Mesothelial cell of epicardium (in vitro differentiated cells): ENCODE data around the gene WWOX. TPM values are rescaled to one million over a fixed set of nuclear protein-coding genes. Genes with fewer than 3 reads are reported as not detected.
A peak's percentile ranks its signal among the peaks of the same experiment; 100 is the strongest.

Source experiments
- DNase-seq, 2 experiments: peaks; one replicate each; pipeline ENCODE4 v3.0.0; 2021; ENCODE audit warnings: low spot score in 2 of 2; ENCODE audit not compliant: unreplicated experiment in 2 of 2
- H3K27ac Mint-ChIP-seq: 2 replicates; pipeline ENCODE4 v1.8.0; 2021; ENCODE audit warnings: mixed read lengths
- H3K27me3 Mint-ChIP-seq: 2 replicates; pipeline ENCODE4 v1.8.0; 2021; ENCODE audit warnings: low read depth, mixed read lengths
- H3K36me3 Mint-ChIP-seq: 2 replicates; pipeline ENCODE4 v1.8.0; 2021; ENCODE audit warnings: mixed read lengths
- H3K4me1 Mint-ChIP-seq: 2 replicates; pipeline ENCODE4 v1.8.0; 2021; ENCODE audit warnings: mixed read lengths
- H3K4me3 Mint-ChIP-seq: 2 replicates; pipeline ENCODE4 v1.8.0; 2021; ENCODE audit warnings: mild to moderate bottlenecking, moderate library complexity, mixed read lengths
- H3K9me3 Mint-ChIP-seq: 2 replicates; pipeline ENCODE4 v1.8.0; 2021; ENCODE audit warnings: mixed read lengths
- CTCF ChIP-seq: fragments of 200-600 bp; sonication (generic); IDR thresholded peaks from one replicate; pipeline ENCODE4 v1.5.0; 2021; ENCODE audit warnings: antibody characterized with exemption; ENCODE audit not compliant: unreplicated experiment
- total RNA-seq: library from RNA; stranded (reverse); gene quantifications from 3 replicates; pipeline ENCODE4 v1.2.1, GENCODE V29; 2021

Gene WWOX
- total RNA-seq, 1 donor from 2014 or later, result 29.7 TPM

DNA sequence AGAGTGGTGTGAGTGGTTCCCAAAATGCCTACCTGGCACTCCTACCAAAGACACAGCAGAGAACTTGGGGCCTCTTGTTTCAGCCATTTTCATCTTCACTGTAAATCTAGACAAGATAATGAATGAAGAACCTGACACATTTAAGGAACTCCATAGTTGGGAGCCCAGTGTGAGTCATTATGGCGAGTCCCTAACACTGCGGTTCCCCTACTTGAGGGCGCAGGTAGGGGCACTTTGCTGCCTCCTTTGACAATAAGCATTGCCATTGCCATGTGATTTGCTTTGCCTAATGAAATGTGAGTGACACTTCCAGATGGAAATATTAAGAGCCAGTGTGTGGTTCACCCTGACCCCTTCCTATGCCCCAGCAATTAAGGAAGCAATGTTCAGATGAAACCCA is 983.5 kb downstream of the WWOX start:
- no peak overlapping the region for H3K4me3 Mint-ChIP-seq
- TF ChIP-seq CTCF, result no peak
- H3K27ac Mint-ChIP-seq, result no peak overlapping the region
- H3K9me3 Mint-ChIP-seq, result no peaks in the 10 kb centered on the region
- no peaks in the 10 kb centered on the region for H3K36me3 Mint-ChIP-seq
- H3K4me1 Mint-ChIP-seq, result no peaks in the 10 kb centered on the region
- DNase-seq, result no peak
- H3K27me3 Mint-ChIP-seq, result no peaks in the 10 kb centered on the region

- Mint-ChIP-seq H3K9me3 (no peaks in the 10 kb centered on the region), H3K4me3 (no peak overlapping the region), H3K27ac (no peak overlapping the region), H3K36me3 (no peaks in the 10 kb centered on the region), H3K27me3 (no peaks in the 10 kb centered on the region), H3K4me1 (no peaks in the 10 kb centered on the region)
- no peak for TF ChIP-seq CTCF
- no peak for DNase-seq
Observed at GRCh38 chr16:79083508-79084299, 984.2 kb downstream of the WWOX start.

DNA sequence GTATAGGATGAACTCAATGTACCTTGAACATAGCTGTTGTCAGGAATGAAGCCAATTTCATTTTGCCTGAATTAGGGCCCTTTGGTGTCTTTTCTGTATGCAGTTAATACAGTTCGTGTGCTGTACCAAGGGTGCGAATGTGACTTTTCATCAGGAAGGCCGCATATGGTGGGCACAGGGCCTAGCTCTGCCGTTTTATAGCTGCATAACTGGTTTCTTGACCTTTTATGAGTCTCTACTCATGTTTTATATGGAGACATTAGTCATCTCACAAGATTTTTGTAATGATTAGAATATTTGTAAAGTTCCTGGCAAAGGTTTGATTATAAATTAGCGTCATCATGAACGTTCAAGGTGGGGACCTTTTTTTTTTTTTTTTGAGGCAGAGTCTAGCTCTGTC is 989.5 kb downstream of the WWOX start:
- no peaks in the 10 kb centered on the region for H3K9me3 Mint-ChIP-seq
- no peak for DNase-seq
- peaks cover 8% of the 10 kb centered on the region for H3K4me1 Mint-ChIP-seq
- no peak overlapping the region for H3K4me3 Mint-ChIP-seq
- TF ChIP-seq CTCF, result no peak
- H3K27me3 Mint-ChIP-seq, result no peaks in the 10 kb centered on the region
- H3K36me3 Mint-ChIP-seq, result no peaks in the 10 kb centered on the region
- H3K27ac Mint-ChIP-seq, result peak overlapping the region; percentile 34

DNA sequence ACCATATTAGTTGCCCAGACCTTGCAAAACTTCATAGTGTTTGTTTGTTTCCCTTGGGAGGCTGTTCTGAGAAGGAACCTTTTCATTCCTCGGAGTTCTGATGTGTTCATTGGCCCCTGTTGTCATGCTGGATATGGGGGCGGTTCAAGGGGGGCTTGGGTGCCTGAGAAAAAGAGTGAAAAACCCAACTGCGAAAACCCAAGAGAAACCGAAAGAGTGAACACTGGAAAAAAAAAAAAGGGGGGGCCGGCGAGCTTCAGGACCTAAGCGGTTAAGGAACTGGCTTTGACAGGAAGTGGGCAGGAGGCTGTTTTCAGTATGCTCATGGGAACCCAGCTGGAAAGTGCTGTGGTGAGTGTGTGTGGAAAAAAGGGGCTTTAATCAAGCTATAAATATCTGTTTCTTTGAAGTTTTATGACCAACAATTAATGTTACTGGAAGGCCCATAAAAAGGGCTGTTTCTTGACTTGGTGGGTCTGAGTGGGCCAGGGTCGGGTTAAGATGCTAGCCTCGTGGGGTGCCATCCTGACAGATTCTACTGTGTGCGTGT is 990.4 kb downstream of the WWOX start:
- DNase-seq, result no peak
- H3K27ac Mint-ChIP-seq, result peak overlapping the region; percentile 59
- peaks cover 9% of the 10 kb centered on the region for H3K4me1 Mint-ChIP-seq
- no peaks in the 10 kb centered on the region for H3K27me3 Mint-ChIP-seq
- no peak overlapping the region for H3K4me3 Mint-ChIP-seq
- H3K9me3 Mint-ChIP-seq, result no peaks in the 10 kb centered on the region
- no peak for TF ChIP-seq CTCF
- H3K36me3 Mint-ChIP-seq, result no peaks in the 10 kb centered on the region

GRCh38 chr16:79090966-79091365 is 991.5 kb downstream of the WWOX start:
- H3K27ac Mint-ChIP-seq, result no peak overlapping the region
- peaks cover 14% of the 10 kb centered on the region for H3K4me1 Mint-ChIP-seq
- TF ChIP-seq CTCF, result no peak
- peaks cover 1% of the 10 kb centered on the region for H3K27me3 Mint-ChIP-seq
- no peaks in the 10 kb centered on the region for H3K36me3 Mint-ChIP-seq
- no peak for DNase-seq
- H3K4me3 Mint-ChIP-seq, result no peak overlapping the region
- H3K9me3 Mint-ChIP-seq, result no peaks in the 10 kb centered on the region
